Peyer's patch (tissue), 4 donors: ENCODE measurements around the gene OR8G1. TPM values are rescaled to one million over a fixed set of nuclear protein-coding genes. Genes with fewer than 3 reads are reported as not detected.

ENCODE experiments used
- DNase-seq, 3 donors: peaks; one replicate each; pipeline ENCODE4 v3.0.0-alpha.2; 2017 to 2019
- H3K27ac ChIP-seq, 4 donors: fragments of 200-600 bp; sonication (generic); one replicate each; pipeline ENCODE4 v1.5.1; 2016 to 2019
- H3K27me3 ChIP-seq, 2 donors: fragments of 200-600 bp; sonication (generic); one replicate each; pipeline ENCODE4 v1.5.1; 2019
- H3K36me3 ChIP-seq, 3 donors: fragments of 200-600 bp; sonication (generic); one replicate each; pipeline ENCODE4 v1.5.1; 2016 to 2019
- H3K4me1 ChIP-seq, 4 donors: fragments of 200-600 bp; sonication (generic); one replicate each; pipeline ENCODE4 v1.5.1; 2016 to 2019
- H3K4me3 ChIP-seq, 4 donors: fragments of 200-600 bp; sonication (generic); 1 replicate in 3 of 4; 2 replicates in 1 of 4; pipeline ENCODE4 v1.5.1; 2016 to 2019; ENCODE audit warnings: mild to moderate bottlenecking in 1 of 4
- H3K9me3 ChIP-seq, 4 donors: fragments of 200-600 bp; sonication (generic); one replicate each; pipeline ENCODE4 v1.5.1; 2016 to 2019; ENCODE audit warnings: mild to moderate bottlenecking in 1 of 4
- CTCF ChIP-seq, 6 experiments: fragments of 450-650 bp in 4 of 6; fragments of 200-600 bp in 2 of 6; sonication (generic) in 1 of 6; IDR thresholded peaks; one replicate each; pipeline ENCODE4 v1.5.1; 2017 to 2019; ENCODE audit warnings: antibody characterized with exemption in 6 of 6, mild to moderate bottlenecking in 3 of 6, moderate library complexity in 1 of 6
- POLR2A ChIP-seq, 2 donors: fragments of 450-650 bp; IDR thresholded peaks; one replicate each; pipeline ENCODE4 v1.5.1; 2017; ENCODE audit warnings: antibody characterized with exemption in 2 of 2, mild to moderate bottlenecking in 2 of 2, moderate library complexity in 2 of 2
- total RNA-seq, 4 donors: library from RNA; depleted of rRNA; stranded (reverse); fragments of >200 nt; gene quantifications; one replicate each; pipeline ENCODE4 v1.1.0, GENCODE V29; 2016

OR8G1 gene
- under 1 TPM in 1 of 4 donors, not detected in 3; 0.13 TPM for total RNA-seq

GRCh38 chr11:124240621-124241397, at the start of gene OR8G1:
TSS of gene OR8G1 (plus strand) at chr11:124241095. CDS start at chr11:124249676, 8,581 bp downstream.
- Histone ChIP-seq H3K27me3 (no peaks in the 10 kb centered on the region), H3K27ac (no peak within 1 kb of the TSS), H3K36me3 (no peaks in the 10 kb centered on the region), H3K9me3 (no peaks in the 10 kb centered on the region), H3K4me1 (no peaks in the 10 kb centered on the region), H3K4me3 (no peak within 1 kb of the TSS)
- no peak for TF ChIP-seq POLR2A (IDR thresholded peaks at IDR 0.05)
- no peak for TF ChIP-seq CTCF (IDR thresholded peaks at IDR 0.05)
- no peak for DNase-seq

- no peak for TF ChIP-seq POLR2A (IDR thresholded peaks at IDR 0.05)
- TF ChIP-seq CTCF (IDR thresholded peaks at IDR 0.05), result no peak
- no peaks in the 10 kb centered on the region for H3K27me3 ChIP-seq
- no peak overlapping the region for H3K27ac ChIP-seq
- H3K4me1 ChIP-seq, result peaks cover 0 to 6% (median 0%) of the 10 kb centered on the region in 4 donors
- H3K9me3 ChIP-seq, result no peaks in the 10 kb centered on the region
- no peak for DNase-seq
- H3K4me3 ChIP-seq, result no peak overlapping the region
- no peaks in the 10 kb centered on the region for H3K36me3 ChIP-seq
Observed at GRCh38 chr11:124193221-124194010, 47.5 kb upstream of the OR8G1 start.

- DNase-seq, result no peak
- Histone ChIP-seq H3K4me1 (peaks cover 0 to 6% (median 0%) of the 10 kb centered on the region in 4 donors), H3K27ac (peak overlapping the region in 1 of 4 donors; percentile 51), H3K27me3 (no peaks in the 10 kb centered on the region), H3K4me3 (no peak overlapping the region), H3K9me3 (no peaks in the 10 kb centered on the region), H3K36me3 (no peaks in the 10 kb centered on the region)
- no peak for TF ChIP-seq POLR2A (IDR thresholded peaks at IDR 0.05)
- TF ChIP-seq CTCF (IDR thresholded peaks at IDR 0.05), result no peak
Observed at GRCh38 chr11:124194293-124195188, 46.4 kb upstream of the OR8G1 start.

GRCh38 chr11:124195189-124195734, 45.6 kb upstream of the OR8G1 start:
- Histone ChIP-seq H3K27me3 (no peaks in the 10 kb centered on the region), H3K4me3 (no peak overlapping the region), H3K36me3 (no peaks in the 10 kb centered on the region), H3K27ac (peak overlapping the region in 1 of 4 donors; percentile 51), H3K4me1 (peaks cover 0 to 6% (median 0%) of the 10 kb centered on the region in 4 donors), H3K9me3 (no peaks in the 10 kb centered on the region)
- peak in 1 of 3 donors; percentile 79 for DNase-seq
- TF ChIP-seq CTCF (IDR thresholded peaks at IDR 0.05), result peak in 5 of 6 experiments; percentile 38 to 80 (median 75)
- no peak for TF ChIP-seq POLR2A (IDR thresholded peaks at IDR 0.05)

- Histone ChIP-seq H3K27me3 (no peaks in the 10 kb centered on the region), H3K4me1 (peaks cover 0 to 6% (median 0%) of the 10 kb centered on the region in 4 donors), H3K4me3 (no peak overlapping the region), H3K9me3 (no peaks in the 10 kb centered on the region), H3K27ac (no peak overlapping the region), H3K36me3 (no peaks in the 10 kb centered on the region)
- no peak for DNase-seq
- no peak for TF ChIP-seq CTCF (IDR thresholded peaks at IDR 0.05)
Observed at GRCh38 chr11:124197999-124198398, 42.9 kb upstream of the OR8G1 start.
